AG04449 (cell line): ENCODE data around the gene UBA5.

Source experiments
- CTCF ChIA-PET: fragments of 350-600 bp; formaldehyde crosslinking; extraction: SDS; loops from one replicate; lab custom pipeline; 2021; ENCODE audit warnings: antibody characterized with exemption; lab: Yijun Ruan, JAX
- POLR2A ChIA-PET: fragments of 400-600, 350-600 bp; formaldehyde crosslinking; extraction: SDS; loops from one replicate; lab custom pipeline; 2020; ENCODE audit warnings: antibody characterized with exemption, inconsistent platforms; lab: Yijun Ruan, JAX
- DNase-seq: peaks from one replicate; pipeline ENCODE4 v3.0.0-alpha.2; 2010; ENCODE audit warnings: low read depth, low spot score
- H3K4me3 ChIP-seq: 2 replicates; pipeline ENCODE4 v1.5.1; 2011; ENCODE audit warnings: low read depth, mild to moderate bottlenecking, control low read depth, low read length
- TF ChIP-seq, protein P1 (sequence below): IDR thresholded peaks from one replicate; pipeline ENCODE4 v1.5.1; 2011; ENCODE audit warnings: mild to moderate bottlenecking, moderate library complexity, low read length, control low read depth, inconsistent platforms; ENCODE audit not compliant: insufficient read depth; ENCODE audit errors: missing control alignments

UBA5 gene

DNA sequence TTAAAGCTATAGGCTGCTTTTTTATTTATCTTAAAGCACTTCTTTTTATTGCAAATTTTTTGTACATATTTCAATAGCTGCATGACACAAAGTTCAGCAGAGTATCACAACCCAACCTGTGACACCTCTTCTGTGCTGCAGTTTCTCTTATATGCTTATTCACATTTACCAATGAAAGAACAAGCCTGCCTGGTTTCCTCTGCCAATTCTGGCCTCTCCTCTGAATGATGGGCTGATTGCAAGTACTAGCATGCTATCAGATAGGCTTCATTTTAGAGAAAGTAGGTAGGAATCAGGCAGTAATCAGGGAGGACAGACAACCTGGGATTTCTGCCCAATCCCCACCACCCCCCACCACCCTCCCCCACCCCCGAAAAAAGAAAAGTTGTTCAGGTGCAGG, 36.5 kb upstream of the UBA5 start:
- TF ChIP-seq, protein P1, sequence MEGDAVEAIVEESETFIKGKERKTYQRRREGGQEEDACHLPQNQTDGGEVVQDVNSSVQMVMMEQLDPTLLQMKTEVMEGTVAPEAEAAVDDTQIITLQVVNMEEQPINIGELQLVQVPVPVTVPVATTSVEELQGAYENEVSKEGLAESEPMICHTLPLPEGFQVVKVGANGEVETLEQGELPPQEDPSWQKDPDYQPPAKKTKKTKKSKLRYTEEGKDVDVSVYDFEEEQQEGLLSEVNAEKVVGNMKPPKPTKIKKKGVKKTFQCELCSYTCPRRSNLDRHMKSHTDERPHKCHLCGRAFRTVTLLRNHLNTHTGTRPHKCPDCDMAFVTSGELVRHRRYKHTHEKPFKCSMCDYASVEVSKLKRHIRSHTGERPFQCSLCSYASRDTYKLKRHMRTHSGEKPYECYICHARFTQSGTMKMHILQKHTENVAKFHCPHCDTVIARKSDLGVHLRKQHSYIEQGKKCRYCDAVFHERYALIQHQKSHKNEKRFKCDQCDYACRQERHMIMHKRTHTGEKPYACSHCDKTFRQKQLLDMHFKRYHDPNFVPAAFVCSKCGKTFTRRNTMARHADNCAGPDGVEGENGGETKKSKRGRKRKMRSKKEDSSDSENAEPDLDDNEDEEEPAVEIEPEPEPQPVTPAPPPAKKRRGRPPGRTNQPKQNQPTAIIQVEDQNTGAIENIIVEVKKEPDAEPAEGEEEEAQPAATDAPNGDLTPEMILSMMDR, result no peak
- ChIA-PET POLR2A (interaction anchor here (0.6 kb wide), 1 partner anchor 37 kb away, joined by 3 read pairs; no protein-coding TSS in a partner anchor), CTCF (interaction anchor here (0.9 to 1.4 kb wide), 3 partner anchors 19 to 97 kb away, joined by 3 to 4 read pairs (median 4); no protein-coding TSS in a partner anchor)
- DNase-seq, result no peak
- H3K4me3 ChIP-seq, result no peak overlapping the region

DNA sequence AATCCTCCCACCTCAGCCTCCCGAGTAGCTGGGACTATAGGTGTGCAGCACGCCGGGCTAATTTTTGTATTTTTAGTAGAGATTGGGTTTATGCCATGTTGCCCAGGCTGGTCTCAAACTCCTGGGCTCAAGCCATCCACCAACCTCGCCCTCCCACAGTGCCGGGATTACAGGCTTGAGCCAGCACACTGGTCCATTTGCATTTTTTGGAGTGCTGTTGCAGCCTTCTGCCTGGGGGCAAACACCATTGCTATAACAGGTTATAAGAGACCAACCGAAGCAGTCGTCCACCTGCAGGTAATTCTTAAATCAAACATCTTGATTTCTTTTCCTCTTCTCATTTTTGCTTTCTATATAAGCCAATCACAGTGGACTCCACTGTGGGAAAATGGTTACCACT, 35.3 kb upstream of the UBA5 start:
- TF ChIP-seq, protein P1, result no peak
- POLR2A ChIA-PET, result no interaction called here
- CTCF ChIA-PET, result interaction anchor here (1.3 kb wide), 1 partner anchor 76 kb away, joined by 3 read pairs; no protein-coding TSS in a partner anchor
- DNase-seq, result no peak
- no peak overlapping the region for H3K4me3 ChIP-seq

DNA sequence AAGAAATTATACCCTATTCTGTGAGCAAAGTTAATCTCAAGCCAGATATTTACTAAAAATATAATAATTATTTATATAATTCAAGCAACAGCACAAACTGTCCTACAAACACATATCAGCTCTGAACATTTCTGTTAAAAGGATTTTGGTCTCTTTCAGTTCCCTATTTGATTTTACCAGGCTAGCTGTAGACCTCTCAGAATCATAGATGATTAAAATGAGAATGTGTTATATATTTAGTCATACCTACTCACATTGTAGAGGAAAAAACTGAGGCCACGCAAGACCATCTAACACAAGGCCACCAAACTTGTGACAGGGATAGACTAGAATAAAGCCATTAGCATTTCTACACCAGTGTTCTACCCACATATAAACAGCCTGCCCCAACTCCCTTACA, 34.5 kb upstream of the UBA5 start:
- POLR2A ChIA-PET, result interaction anchor here (0.9 kb wide), 1 partner anchor 77 kb away, joined by 3 read pairs; no protein-coding TSS in a partner anchor

DNA sequence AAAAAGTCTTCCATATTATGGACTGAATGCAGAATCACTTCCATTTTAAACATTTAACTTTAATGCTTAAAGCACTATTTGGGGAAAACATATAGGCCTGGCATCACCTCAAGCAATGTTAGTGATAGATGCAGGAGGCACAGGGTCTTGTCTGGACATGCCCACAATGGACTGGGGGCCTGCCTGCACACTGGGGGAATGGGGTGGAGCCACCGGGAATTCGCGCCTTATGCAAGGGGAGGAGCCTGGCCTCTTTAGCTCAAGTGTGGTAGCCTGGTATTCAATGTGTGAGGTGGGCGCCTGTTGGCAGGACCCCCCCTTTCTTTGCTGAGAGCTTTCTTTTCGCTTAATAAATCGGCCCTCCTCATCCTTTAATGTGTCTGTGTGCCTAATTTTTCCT, 33.2 kb upstream of the UBA5 start:
- TF ChIP-seq, protein P1, result no peak
- no peak for DNase-seq
- POLR2A ChIA-PET, result no interaction called here
- CTCF ChIA-PET, result interaction anchor here (0.9 to 3.3 kb wide), 3 partner anchors 11 to 91 kb away, joined by 3 to 23 read pairs (median 3); no protein-coding TSS in a partner anchor
- H3K4me3 ChIP-seq, result no peak overlapping the region

More for the DNA sequence above, 34.5 kb upstream of the UBA5 start:
- no peak overlapping the region for H3K4me3 ChIP-seq
- CTCF ChIA-PET, result interaction anchor here (1.0 to 3.3 kb wide), 4 partner anchors 14 to 90 kb away, joined by 3 to 23 read pairs (median 4); no protein-coding TSS in a partner anchor
- TF ChIP-seq, protein P1, result no peak
- DNase-seq, result no peak

DNA sequence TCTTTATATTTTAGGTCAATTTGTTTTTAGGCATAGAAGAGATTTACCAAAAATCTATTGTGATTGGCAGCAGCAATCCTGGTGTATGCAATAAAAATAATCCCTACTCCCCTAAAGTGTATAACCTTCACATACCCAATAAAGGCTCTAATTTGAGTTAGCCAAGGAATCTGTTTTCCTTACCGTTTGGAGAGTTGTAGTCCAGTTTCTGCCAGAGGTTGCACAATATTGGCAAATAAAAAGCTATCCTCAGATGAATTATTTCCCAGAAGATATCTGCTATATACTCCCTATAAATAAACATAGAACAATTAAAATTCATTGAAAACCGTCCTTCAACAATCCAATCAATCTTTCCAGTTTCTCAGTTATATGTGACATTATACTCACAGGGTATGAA, 32.0 kb upstream of the UBA5 start:
- no peak for DNase-seq
- CTCF ChIA-PET, result interaction anchor here (3.3 kb wide), 1 partner anchor 92 kb away, joined by 23 read pairs; no protein-coding TSS in a partner anchor
- H3K4me3 ChIP-seq, result no peak overlapping the region
- POLR2A ChIA-PET, result no interaction called here
- TF ChIP-seq, protein P1, result no peak

DNA sequence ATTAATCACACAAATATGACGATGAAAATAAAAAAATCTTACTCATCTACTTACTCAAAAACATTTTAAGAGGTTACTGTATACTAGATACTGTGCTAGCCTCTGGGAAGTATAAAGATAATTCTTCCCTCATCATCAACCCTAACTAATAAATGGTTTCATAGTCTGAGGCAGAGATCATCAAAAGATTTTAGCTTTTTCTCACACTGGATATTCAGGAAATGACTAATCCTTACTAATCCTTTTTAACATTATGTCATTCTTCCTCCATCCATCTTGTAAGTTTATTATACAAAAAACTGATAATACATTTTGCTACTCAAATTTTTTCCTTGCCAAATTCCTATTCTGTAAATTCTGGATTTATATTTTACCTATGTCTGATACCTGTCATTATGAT, 30.2 kb upstream of the UBA5 start:
- CTCF ChIA-PET, result interaction anchor here (2.5 to 4.1 kb wide), 2 partner anchors 12 to 94 kb away, joined by 14 to 18 read pairs; no protein-coding TSS in a partner anchor
- no peak for DNase-seq
- POLR2A ChIA-PET, result no interaction called here
- no peak overlapping the region for H3K4me3 ChIP-seq
- TF ChIP-seq, protein P1, result no peak
